C4-2B (cell line): ENCODE results near the gene AGFG1.

Source experiments
- CTCF ChIP-seq: fragments of 450-650 bp; conservative IDR thresholded peaks from 2 replicates; pipeline ENCODE4 v1.5.1; 2017; ENCODE audit warnings: mild to moderate bottlenecking
- ZFX ChIP-seq: fragments of 450-650 bp; IDR thresholded peaks from 2 replicates; pipeline ENCODE4 v1.6.1; 2017

DNA sequence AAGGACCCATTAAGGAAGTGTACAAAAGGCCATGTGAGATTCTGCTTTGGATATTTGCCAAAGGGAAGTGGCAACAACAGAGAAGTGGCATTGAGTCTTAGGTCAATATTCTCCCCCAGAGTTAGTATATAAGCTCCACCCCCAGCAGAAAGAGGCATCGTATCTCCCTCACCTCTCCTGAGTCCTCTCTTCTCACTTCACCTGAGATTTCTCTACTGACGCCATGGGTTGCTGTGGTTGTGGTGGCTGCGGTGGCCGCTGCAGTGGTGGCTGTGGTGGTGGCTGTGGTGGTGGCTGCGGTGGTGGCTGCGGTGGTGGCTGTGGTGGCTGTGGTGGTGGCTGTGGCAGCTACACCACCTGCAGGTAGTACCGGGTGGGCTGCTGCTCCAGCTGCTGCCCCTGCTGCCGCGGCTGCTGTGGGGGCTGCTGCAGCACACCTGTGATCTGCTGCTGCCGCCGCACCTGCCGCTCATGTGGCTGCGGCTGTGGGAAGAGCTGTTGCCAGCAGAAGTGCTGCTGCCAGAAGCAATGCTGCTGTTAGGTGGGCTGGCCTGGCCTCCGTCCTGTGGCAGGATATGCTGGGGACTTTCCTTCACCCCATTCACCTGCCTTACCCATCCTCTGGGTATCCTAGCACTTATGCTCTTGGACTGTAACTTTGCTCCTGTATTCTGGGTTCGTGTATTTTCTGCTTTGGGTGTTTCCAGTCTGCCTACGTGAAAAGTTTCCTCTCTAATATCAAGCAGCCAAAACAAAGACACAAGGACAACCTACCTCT is 136.8 kb downstream of the AGFG1 start:
- TF ChIP-seq CTCF (no peak), ZFX (no peak)
